WTC11 (cell line): Measurements from ENCODE around the gene TUBGCP4.

Experiments
- CTCF ChIP-seq: fragments of 200-600 bp; IDR thresholded peaks from 2 replicates; pipeline ENCODE4 v1.8.0; 2022; ENCODE audit warnings: antibody characterized with exemption
- ELF4 ChIP-seq: sonication (generic); formaldehyde crosslinking; IDR thresholded peaks from 2 replicates; pipeline ENCODE4 v1.8.1; 2022; ENCODE audit warnings: low read depth, mild to moderate bottlenecking, moderate library complexity, missing genetic modification reagents
- FOXP4 ChIP-seq: sonication (generic); formaldehyde crosslinking; IDR thresholded peaks from 2 replicates; pipeline ENCODE4 v1.8.0; 2022; ENCODE audit warnings: mild to moderate bottlenecking, missing genetic modification reagents
- MAX ChIP-seq: sonication (generic); formaldehyde crosslinking; IDR thresholded peaks from 2 replicates; pipeline ENCODE4 v1.8.0; 2022; ENCODE audit warnings: mild to moderate bottlenecking, missing genetic modification reagents
- PRDM15 ChIP-seq: sonication (generic); formaldehyde crosslinking; IDR thresholded peaks from 2 replicates; pipeline ENCODE4 v1.8.0; 2022; ENCODE audit warnings: missing genetic modification reagents
- USF2 ChIP-seq: sonication (generic); formaldehyde crosslinking; IDR thresholded peaks from 2 replicates; pipeline ENCODE4 v1.8.1; 2023; ENCODE audit warnings: mild to moderate bottlenecking, missing genetic modification reagents, moderate library complexity
- ZNF219 ChIP-seq: sonication (generic); formaldehyde crosslinking; IDR thresholded peaks from 2 replicates; pipeline ENCODE4 v1.8.0; 2023; ENCODE audit warnings: missing genetic modification reagents, mild to moderate bottlenecking, borderline replicate concordance

GRCh38 chr15:43376017-43376705 lies 5.3 kb downstream of the TUBGCP4 start:
- TF ChIP-seq CTCF (peak; percentile 65), ZNF219 (no peak), PRDM15 (no peak), FOXP4 (CRISPR knock-in tag) (no peak), MAX (CRISPR knock-in tag) (no peak), USF2 (CRISPR knock-in tag) (no peak), ELF4 (CRISPR knock-in tag) (no peak)
